Loucy (cell line): ENCODE results near the gene TENM3.

ENCODE experiments used
- EZH2phosphoT487 ChIP-seq: fragments of 200-600 bp; IDR thresholded peaks from 2 replicates; pipeline ENCODE4 v1.6.1; 2018; ENCODE audit warnings: antibody characterized with exemption, mild to moderate bottlenecking, moderate library complexity, borderline replicate concordance
- TF ChIP-seq, protein P1 (sequence below): fragments of 200-600 bp; sonication (generic); conservative IDR thresholded peaks from 2 replicates; pipeline ENCODE4 v1.5.1; 2014; ENCODE audit warnings: mild to moderate bottlenecking, antibody characterized with exemption, low read length

DNA sequence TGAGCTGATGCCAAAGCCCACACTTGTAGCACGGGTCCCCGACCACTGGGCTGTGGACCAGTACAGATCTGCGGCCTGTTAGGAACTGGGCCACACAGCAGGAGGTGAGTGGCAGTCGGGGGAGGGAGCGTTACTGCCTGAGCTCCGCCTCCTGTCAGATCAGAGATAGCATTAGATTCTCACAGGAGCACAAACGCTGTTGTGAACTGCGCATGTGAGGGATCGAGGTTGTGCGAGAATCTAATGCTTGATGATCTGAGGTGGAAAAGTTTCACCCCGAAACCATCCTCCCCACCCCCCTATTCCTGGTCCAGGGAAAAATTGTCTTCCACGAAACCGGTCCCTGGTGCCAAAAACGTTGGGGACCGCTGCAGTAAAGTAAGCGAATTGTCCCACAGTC is 382.0 kb downstream of the TENM3 start:
- TF ChIP-seq, protein P1, sequence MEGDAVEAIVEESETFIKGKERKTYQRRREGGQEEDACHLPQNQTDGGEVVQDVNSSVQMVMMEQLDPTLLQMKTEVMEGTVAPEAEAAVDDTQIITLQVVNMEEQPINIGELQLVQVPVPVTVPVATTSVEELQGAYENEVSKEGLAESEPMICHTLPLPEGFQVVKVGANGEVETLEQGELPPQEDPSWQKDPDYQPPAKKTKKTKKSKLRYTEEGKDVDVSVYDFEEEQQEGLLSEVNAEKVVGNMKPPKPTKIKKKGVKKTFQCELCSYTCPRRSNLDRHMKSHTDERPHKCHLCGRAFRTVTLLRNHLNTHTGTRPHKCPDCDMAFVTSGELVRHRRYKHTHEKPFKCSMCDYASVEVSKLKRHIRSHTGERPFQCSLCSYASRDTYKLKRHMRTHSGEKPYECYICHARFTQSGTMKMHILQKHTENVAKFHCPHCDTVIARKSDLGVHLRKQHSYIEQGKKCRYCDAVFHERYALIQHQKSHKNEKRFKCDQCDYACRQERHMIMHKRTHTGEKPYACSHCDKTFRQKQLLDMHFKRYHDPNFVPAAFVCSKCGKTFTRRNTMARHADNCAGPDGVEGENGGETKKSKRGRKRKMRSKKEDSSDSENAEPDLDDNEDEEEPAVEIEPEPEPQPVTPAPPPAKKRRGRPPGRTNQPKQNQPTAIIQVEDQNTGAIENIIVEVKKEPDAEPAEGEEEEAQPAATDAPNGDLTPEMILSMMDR = no peak
- no peak for TF ChIP-seq EZH2phosphoT487
